H9 (cell line): ENCODE data around the gene PPP2R5E. TPM values are rescaled to one million over a fixed set of nuclear protein-coding genes. Genes with fewer than 3 reads are reported as not detected.

ENCODE experiments used
- DNase-seq: peaks from one replicate; pipeline ENCODE4 v3.0.0-alpha.2; 2017
- H2AFZ ChIP-seq: one replicate; pipeline ENCODE4 v1.6.1; 2013; ENCODE audit warnings: mild to moderate bottlenecking, low read length, control low read depth, moderate library complexity
- H2AK5ac ChIP-seq: 2 replicates; pipeline ENCODE4 v1.6.1; 2013; ENCODE audit warnings: low read length, control low read depth, mixed read lengths; ENCODE audit not compliant: insufficient read length
- H2BK120ac ChIP-seq: one replicate; pipeline ENCODE4 v1.6.1; 2013; ENCODE audit warnings: low read depth, mild to moderate bottlenecking, low read length, control low read depth, inconsistent platforms; ENCODE audit not compliant: poor library complexity, severe bottlenecking
- H2BK12ac ChIP-seq: 2 replicates; pipeline ENCODE4 v1.6.1; 2013; ENCODE audit warnings: low read length, control low read depth, mixed read lengths, low read depth; ENCODE audit not compliant: insufficient read length
- H2BK15ac ChIP-seq: 2 replicates; pipeline ENCODE4 v1.6.1; 2013; ENCODE audit warnings: low read depth, low read length, control low read depth
- H2BK20ac ChIP-seq: one replicate; pipeline ENCODE4 v1.6.1; 2013; ENCODE audit warnings: low read depth, mild to moderate bottlenecking, low read length, control low read depth, inconsistent platforms; ENCODE audit not compliant: poor library complexity, severe bottlenecking
- H2BK5ac ChIP-seq: 2 replicates; pipeline ENCODE4 v1.6.1; 2013; ENCODE audit warnings: low read length, control low read depth, mixed read lengths; ENCODE audit not compliant: insufficient read length
- H3K14ac ChIP-seq: 2 replicates; pipeline ENCODE4 v1.6.1; 2013; ENCODE audit warnings: low read length, control low read depth; ENCODE audit not compliant: insufficient read depth
- H3K18ac ChIP-seq: 2 replicates; pipeline ENCODE4 v1.6.1; 2013; ENCODE audit warnings: low read depth, mild to moderate bottlenecking, mixed read lengths, low read length, control low read depth; ENCODE audit not compliant: insufficient read length
- H3K23ac ChIP-seq: 2 replicates; pipeline ENCODE4 v1.6.1; 2013; ENCODE audit warnings: low read length, control low read depth, mixed read lengths, low read depth; ENCODE audit not compliant: insufficient read length
- H3K23me2 ChIP-seq: 2 replicates; pipeline ENCODE4 v1.6.1; 2013; ENCODE audit warnings: low read depth, mild to moderate bottlenecking, mixed read lengths, low read length, control low read depth; ENCODE audit not compliant: insufficient read length, poor library complexity, severe bottlenecking
- H3K27ac ChIP-seq: 2 replicates; pipeline ENCODE4 v1.5.1; 2013; ENCODE audit warnings: low read length, control low read depth, mixed read lengths, low read depth; ENCODE audit not compliant: insufficient read length
- H3K27me3 ChIP-seq: 2 replicates; pipeline ENCODE4 v1.6.1; 2013; ENCODE audit warnings: low read length, control low read depth, inconsistent platforms; ENCODE audit not compliant: insufficient read depth
- H3K4ac ChIP-seq: 2 replicates; pipeline ENCODE4 v1.6.1; 2013; ENCODE audit warnings: low read depth, mild to moderate bottlenecking, control low read depth, inconsistent platforms, low read length, moderate library complexity
- H3K4me1 ChIP-seq: 2 replicates; pipeline ENCODE4 v1.6.1; 2013; ENCODE audit warnings: low read length, control low read depth, inconsistent platforms; ENCODE audit not compliant: insufficient read depth
- H3K4me2 ChIP-seq: 2 replicates; pipeline ENCODE4 v1.6.1; 2013; ENCODE audit warnings: low read length, control low read depth, mixed read lengths; ENCODE audit not compliant: insufficient read length, insufficient read depth
- H3K56ac ChIP-seq: 2 replicates; pipeline ENCODE4 v1.6.1; 2013; ENCODE audit warnings: low read depth, mild to moderate bottlenecking, mixed read lengths, low read length, control low read depth; ENCODE audit not compliant: insufficient read length
- H3K79me1 ChIP-seq: 2 replicates; pipeline ENCODE4 v1.6.1; 2013; ENCODE audit warnings: low read depth, mild to moderate bottlenecking, moderate library complexity, low read length, control low read depth, inconsistent platforms; ENCODE audit not compliant: insufficient read depth, poor library complexity, severe bottlenecking
- H3K79me2 ChIP-seq: 2 replicates; pipeline ENCODE4 v1.6.1; 2013; ENCODE audit warnings: low read length, control low read depth, inconsistent platforms; ENCODE audit not compliant: insufficient read depth
- H3K9ac ChIP-seq: 2 replicates; pipeline ENCODE4 v1.6.1; 2013; ENCODE audit warnings: low read length, control low read depth, mixed read lengths; ENCODE audit not compliant: insufficient read length; ENCODE audit errors: extremely low read depth
- H3K9me3 ChIP-seq: one replicate; pipeline ENCODE4 v1.6.1; 2013; ENCODE audit warnings: low read depth, low read length, inconsistent platforms; ENCODE audit not compliant: control insufficient read depth
- H3T11ph ChIP-seq: one replicate; pipeline ENCODE4 v1.6.1; 2013; ENCODE audit warnings: mild to moderate bottlenecking, low read length, control low read depth, inconsistent platforms
- H4K20me1 ChIP-seq: one replicate; pipeline ENCODE4 v1.6.1; 2013; ENCODE audit not compliant: control insufficient read depth, insufficient read length, insufficient read depth
- H4K5ac ChIP-seq: 2 replicates; pipeline ENCODE4 v1.6.1; 2013; ENCODE audit warnings: low read depth, mild to moderate bottlenecking, mixed read lengths, low read length, control low read depth; ENCODE audit not compliant: insufficient read length
- H4K8ac ChIP-seq: replicated peaks from 2 replicates; pipeline ENCODE4 v1.6.1; 2013; ENCODE audit warnings: low read length, control low read depth, mixed read lengths, low read depth; ENCODE audit not compliant: insufficient read length
- H4K91ac ChIP-seq: 2 replicates; pipeline ENCODE4 v1.6.1; 2013; ENCODE audit warnings: low read depth, mild to moderate bottlenecking, moderate library complexity, mixed read lengths, low read length, control low read depth; ENCODE audit not compliant: insufficient read length
- H3K27ac Mint-ChIP-seq, 3 experiments: 2 replicates in 2 of 3; 3 replicates in 1 of 3; pipeline ENCODE4 v1.8.0; 2020 to 2021; ENCODE audit warnings: mixed read lengths in 3 of 3, mild to moderate bottlenecking in 1 of 3, moderate library complexity in 1 of 3
- H3K27me3 Mint-ChIP-seq: 2 replicates; pipeline ENCODE4 v1.8.0; 2021; ENCODE audit warnings: low read depth, mild to moderate bottlenecking, moderate library complexity, mixed read lengths
- H3K36me3 Mint-ChIP-seq, 3 experiments: 2 replicates in 2 of 3; 3 replicates in 1 of 3; pipeline ENCODE4 v1.8.0; 2020 to 2021; ENCODE audit warnings: low read depth in 3 of 3, mixed read lengths in 3 of 3; ENCODE audit not compliant: insufficient read depth in 1 of 3
- H3K4me1 Mint-ChIP-seq, 2 experiments: 2 replicates each; pipeline ENCODE4 v1.8.0; 2020; ENCODE audit warnings: mixed read lengths in 2 of 2
- H3K4me3 Mint-ChIP-seq, 2 experiments: 2 replicates in 1 of 2; 3 replicates in 1 of 2; pipeline ENCODE4 v1.8.0; 2020 to 2021; ENCODE audit warnings: mild to moderate bottlenecking in 2 of 2, mixed read lengths in 2 of 2, moderate library complexity in 1 of 2
- H3K9me3 Mint-ChIP-seq, 2 experiments: 2 replicates in 1 of 2; 3 replicates in 1 of 2; pipeline ENCODE4 v1.8.0; 2020; ENCODE audit warnings: mild to moderate bottlenecking in 2 of 2, mixed read lengths in 2 of 2, moderate library complexity in 1 of 2
- CTCF ChIP-seq: fragments of 200-600 bp; sonication (generic); conservative IDR thresholded peaks from 3 replicates; pipeline ENCODE4 v1.8.0; 2021; ENCODE audit warnings: antibody characterized with exemption, mild to moderate bottlenecking
- WGBS: extraction: QIAGEN DNeasy Blood & Tissue Kit; methylation state at CpG from one replicate; pipeline ENCODE4 v1.1.7; 2013; ENCODE audit warnings: missing lambda C conversion rate, low lambda C conversion rate, mixed read lengths; ENCODE audit not compliant: insufficient read length; ENCODE audit errors: extremely low coverage; 5-methylcytosine and 5-hydroxymethylcytosine counted together
- total RNA-seq: library from RNA; stranded (reverse); gene quantifications from 2 replicates; pipeline ENCODE4 v1.2.1, GENCODE V29; 2021

PPP2R5E gene
- total RNA-seq, 1 experiment from 2014 or later, result 65.8 TPM

GRCh38 chr14:63344336-63344735 is 198.8 kb downstream of the PPP2R5E start:
- Histone ChIP-seq H3K79me2 (no peaks in the 10 kb centered on the region), H3K27me3 (no peaks in the 10 kb centered on the region), H2BK120ac (no peak overlapping the region), H3K9me3 (no peaks in the 10 kb centered on the region), H3K4me2 (no peak overlapping the region), H3K23ac (no peak overlapping the region), H2BK20ac (no peak overlapping the region), H2BK15ac (no peak overlapping the region), H3K79me1 (no peaks in the 10 kb centered on the region), H2AK5ac (no peak overlapping the region), H4K8ac (no peak overlapping the region), H4K20me1 (no peaks in the 10 kb centered on the region), H3K56ac (no peak overlapping the region), H3K27ac (no peak overlapping the region), H2AFZ (no peak overlapping the region), H3K23me2 (no peaks in the 10 kb centered on the region), H3T11ph (no peak overlapping the region), H4K5ac (no peak overlapping the region), H4K91ac (no peak overlapping the region), H3K18ac (no peak overlapping the region), H3K4ac (no peak overlapping the region), H2BK5ac (no peak overlapping the region), H3K14ac (no peak overlapping the region), H2BK12ac (no peak overlapping the region), H3K4me1 (no peaks in the 10 kb centered on the region), H3K9ac (no peak overlapping the region)
- no peaks in the 10 kb centered on the region for H3K36me3 Mint-ChIP-seq
- H3K27me3 Mint-ChIP-seq, result no peaks in the 10 kb centered on the region
- no peaks in the 10 kb centered on the region for H3K9me3 Mint-ChIP-seq
- WGBS, result no CpG with 5 or more reads among the region's 4 CpGs
- H3K27ac Mint-ChIP-seq, result peak overlapping the region in 1 of 3 experiments; percentile 2; a peak in 1 of 7 replicates
- peaks cover 3 to 10% of the 10 kb centered on the region in 2 experiments for H3K4me1 Mint-ChIP-seq
- DNase-seq, result no peak
- no peak for TF ChIP-seq CTCF
- H3K4me3 Mint-ChIP-seq, result no peak overlapping the region
